ENCODE results near the gene POU4F1. TPM values are rescaled to one million over a fixed set of nuclear protein-coding genes. Genes with fewer than 3 reads are reported as not detected.

POU4F1 gene
- total RNA-seq, 1 donor: not detected

DNA sequence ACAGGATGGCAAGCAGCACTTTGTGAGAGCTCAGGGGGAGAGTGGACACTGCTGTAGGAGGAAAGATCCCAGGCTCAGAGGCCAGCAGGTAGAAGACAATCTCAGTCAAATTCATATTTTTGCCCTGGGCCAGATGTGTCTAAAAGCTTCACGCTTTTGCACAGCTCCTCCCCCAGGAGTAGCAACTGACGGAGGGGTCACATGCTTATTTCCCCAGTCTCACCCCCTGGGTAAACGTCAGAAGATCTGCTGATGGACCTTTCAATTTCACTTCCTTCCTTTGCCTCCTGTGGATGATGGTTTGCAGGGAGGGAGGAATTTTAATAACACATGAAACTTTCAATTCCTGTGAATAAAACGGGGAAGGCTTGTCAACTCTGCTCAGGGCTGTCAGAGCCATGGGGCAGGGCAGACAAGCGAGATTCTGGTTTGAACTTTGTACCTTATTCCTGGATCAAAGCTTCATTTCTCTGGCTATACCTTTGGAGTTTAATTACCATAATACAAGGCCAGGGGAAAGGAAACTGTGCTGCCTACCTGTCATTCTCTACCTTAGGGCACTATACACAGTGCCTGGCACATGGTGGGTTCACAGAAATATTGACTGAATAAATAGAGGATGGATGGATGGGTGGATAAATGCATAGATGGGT lies 41.0 kb downstream of the POU4F1 start:
- no peak for DNase-seq (ENCODE audit: low read depth)
- no peak overlapping the region for H3K4me3 ChIP-seq (ENCODE audit: low read depth, low read length)
- TF ChIP-seq, protein P1, sequence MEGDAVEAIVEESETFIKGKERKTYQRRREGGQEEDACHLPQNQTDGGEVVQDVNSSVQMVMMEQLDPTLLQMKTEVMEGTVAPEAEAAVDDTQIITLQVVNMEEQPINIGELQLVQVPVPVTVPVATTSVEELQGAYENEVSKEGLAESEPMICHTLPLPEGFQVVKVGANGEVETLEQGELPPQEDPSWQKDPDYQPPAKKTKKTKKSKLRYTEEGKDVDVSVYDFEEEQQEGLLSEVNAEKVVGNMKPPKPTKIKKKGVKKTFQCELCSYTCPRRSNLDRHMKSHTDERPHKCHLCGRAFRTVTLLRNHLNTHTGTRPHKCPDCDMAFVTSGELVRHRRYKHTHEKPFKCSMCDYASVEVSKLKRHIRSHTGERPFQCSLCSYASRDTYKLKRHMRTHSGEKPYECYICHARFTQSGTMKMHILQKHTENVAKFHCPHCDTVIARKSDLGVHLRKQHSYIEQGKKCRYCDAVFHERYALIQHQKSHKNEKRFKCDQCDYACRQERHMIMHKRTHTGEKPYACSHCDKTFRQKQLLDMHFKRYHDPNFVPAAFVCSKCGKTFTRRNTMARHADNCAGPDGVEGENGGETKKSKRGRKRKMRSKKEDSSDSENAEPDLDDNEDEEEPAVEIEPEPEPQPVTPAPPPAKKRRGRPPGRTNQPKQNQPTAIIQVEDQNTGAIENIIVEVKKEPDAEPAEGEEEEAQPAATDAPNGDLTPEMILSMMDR (IDR thresholded peaks at IDR 0.05; ENCODE audit: insufficient read depth, low read depth, low read length): no peak

Other genes with a start within 250 kb of the POU4F1 start
- 12.6 and 18.1 TPM in 2 replicates for gene OBI1, start 55.6 kb upstream of the POU4F1 start, total RNA-seq